Suprapubic skin (tissue), 4 donors: ENCODE measurements around the gene STARD8. TPM values are rescaled to one million over a fixed set of nuclear protein-coding genes. Genes with fewer than 3 reads are reported as not detected.
A peak's percentile ranks its signal among the peaks of the same experiment; 100 is the strongest.

Experiments
- DNase-seq, 2 donors: peaks; one replicate each; pipeline ENCODE4 v3.0.0-alpha.2; 2019; ENCODE audit warnings: low spot score in 2 of 2
- H3K27ac ChIP-seq: fragments of 200-600 bp; sonication (generic); one replicate; pipeline ENCODE4 v1.5.1; 2019
- H3K27me3 ChIP-seq: fragments of 200-600 bp; sonication (generic); one replicate; pipeline ENCODE4 v1.5.1; 2019
- H3K36me3 ChIP-seq: fragments of 200-600 bp; sonication (generic); one replicate; pipeline ENCODE4 v1.5.1; 2019
- H3K4me1 ChIP-seq: fragments of 200-600 bp; sonication (generic); one replicate; pipeline ENCODE4 v1.5.1; 2019
- H3K4me3 ChIP-seq: fragments of 200-600 bp; sonication (generic); one replicate; pipeline ENCODE4 v1.5.1; 2019; ENCODE audit warnings: mild to moderate bottlenecking
- H3K9me3 ChIP-seq: fragments of 200-600 bp; sonication (generic); one replicate; pipeline ENCODE4 v1.5.1; 2019
- CTCF ChIP-seq, 2 donors: fragments of 200-600 bp in 1 of 2; fragments of 450-650 bp in 1 of 2; sonication (generic) in 1 of 2; IDR thresholded peaks; one replicate each; pipeline ENCODE4 v1.5.1; 2016 to 2019; ENCODE audit warnings: antibody characterized with exemption in 2 of 2, mild to moderate bottlenecking in 1 of 2, moderate library complexity in 1 of 2
- EP300 ChIP-seq: sonication (generic); formaldehyde crosslinking; IDR thresholded peaks from one replicate; pipeline ENCODE4 v1.6.1; 2017; ENCODE audit warnings: antibody characterized with exemption
- POLR2A ChIP-seq, 2 donors: fragments of 450-650 bp; IDR thresholded peaks; one replicate each; pipeline ENCODE4 v1.6.1; 2017; ENCODE audit warnings: antibody characterized with exemption in 2 of 2, mild to moderate bottlenecking in 2 of 2, moderate library complexity in 2 of 2
- POLR2AphosphoS5 ChIP-seq, 3 donors: sonication (generic); formaldehyde crosslinking; IDR thresholded peaks; one replicate each; pipeline ENCODE4 v1.6.1; 2017; ENCODE audit warnings: antibody characterized with exemption in 3 of 3
- WGBS: methylation state at CpG from one replicate; pipeline ENCODE4 v1.1.5; 2018; 5-methylcytosine and 5-hydroxymethylcytosine counted together
- total RNA-seq, 4 donors: library from RNA; depleted of rRNA; stranded (reverse); fragments of >200 nt; gene quantifications; one replicate each; pipeline ENCODE4 v1.1.0, GENCODE V29; 2016

The STARD8 gene
- total RNA-seq, 4 donors from 2014 or later = 2.0 to 4.5 (median 2.3) TPM

GRCh38 chrX:68705986-68706385 is 58.5 kb downstream of the STARD8 start:
- TF ChIP-seq POLR2A (IDR thresholded peaks at IDR 0.05) = no peak
- TF ChIP-seq CTCF (IDR thresholded peaks at IDR 0.05) = no peak
- TF ChIP-seq EP300 = no peak
- no peak for TF ChIP-seq POLR2AphosphoS5 (IDR thresholded peaks at IDR 0.05)
- no peaks in the 10 kb centered on the region for H3K27me3 ChIP-seq
- H3K4me1 ChIP-seq = no peaks in the 10 kb centered on the region
- H3K36me3 ChIP-seq = no peaks in the 10 kb centered on the region
- H3K27ac ChIP-seq = no peak overlapping the region
- DNase-seq = no peak
- H3K4me3 ChIP-seq = no peak overlapping the region
- 77% methylated on average over 4 of the region's 5 CpGs for WGBS
- H3K9me3 ChIP-seq = no peaks in the 10 kb centered on the region

- H3K4me1 ChIP-seq = no peaks in the 10 kb centered on the region
- WGBS = 44% methylated on average over 3 of the region's 6 CpGs
- H3K4me3 ChIP-seq = no peak overlapping the region
- TF ChIP-seq EP300 = no peak
- no peak for TF ChIP-seq POLR2A (IDR thresholded peaks at IDR 0.05)
- TF ChIP-seq POLR2AphosphoS5 (IDR thresholded peaks at IDR 0.05) = no peak
- no peak overlapping the region for H3K27ac ChIP-seq
- no peaks in the 10 kb centered on the region for H3K36me3 ChIP-seq
- H3K9me3 ChIP-seq = no peaks in the 10 kb centered on the region
- no peak for DNase-seq
- H3K27me3 ChIP-seq = no peaks in the 10 kb centered on the region
Measured at GRCh38 chrX:68708503-68709290, 61.2 kb downstream of the STARD8 start.

- WGBS = 56% methylated on average over 4 of the region's 4 CpGs
- Histone ChIP-seq H3K36me3 (no peaks in the 10 kb centered on the region), H3K4me3 (no peak overlapping the region), H3K27ac (no peak overlapping the region), H3K9me3 (no peaks in the 10 kb centered on the region), H3K27me3 (no peaks in the 10 kb centered on the region), H3K4me1 (no peaks in the 10 kb centered on the region)
- TF ChIP-seq EP300 (no peak), POLR2A (IDR thresholded peaks at IDR 0.05) (no peak), POLR2AphosphoS5 (IDR thresholded peaks at IDR 0.05) (no peak), CTCF (IDR thresholded peaks at IDR 0.05) (peak in 1 of 2 donors; percentile 20)
- DNase-seq = no peak
Measured at GRCh38 chrX:68710870-68711576, 63.6 kb downstream of the STARD8 start.

- no peak for TF ChIP-seq CTCF (IDR thresholded peaks at IDR 0.05)
- no peak for TF ChIP-seq POLR2A (IDR thresholded peaks at IDR 0.05)
- TF ChIP-seq POLR2AphosphoS5 (IDR thresholded peaks at IDR 0.05) = no peak
- TF ChIP-seq EP300 = no peak
- Histone ChIP-seq H3K4me3 (no peak overlapping the region), H3K4me1 (no peaks in the 10 kb centered on the region), H3K9me3 (no peaks in the 10 kb centered on the region), H3K27ac (no peak overlapping the region), H3K27me3 (no peaks in the 10 kb centered on the region), H3K36me3 (no peaks in the 10 kb centered on the region)
- no peak for DNase-seq
- 20% methylated on average over 1 of the region's 5 CpGs for WGBS
Measured at GRCh38 chrX:68711845-68712244, 64.4 kb downstream of the STARD8 start.

GRCh38 chrX:68714856-68715255 is 67.4 kb downstream of the STARD8 start:
- H3K9me3 ChIP-seq = no peaks in the 10 kb centered on the region
- no peak overlapping the region for H3K27ac ChIP-seq
- 85% methylated on average over 3 of the region's 3 CpGs for WGBS
- H3K36me3 ChIP-seq = no peaks in the 10 kb centered on the region
- no peaks in the 10 kb centered on the region for H3K4me1 ChIP-seq
- H3K4me3 ChIP-seq = no peak overlapping the region
- peak in 1 of 2 donors; percentile 9 for DNase-seq
- TF ChIP-seq EP300 = no peak
- no peak for TF ChIP-seq CTCF (IDR thresholded peaks at IDR 0.05)
- no peak for TF ChIP-seq POLR2AphosphoS5 (IDR thresholded peaks at IDR 0.05)
- no peak for TF ChIP-seq POLR2A (IDR thresholded peaks at IDR 0.05)
- H3K27me3 ChIP-seq = no peaks in the 10 kb centered on the region
